ENCODE results near the gene STAT1. TPM values are rescaled to one million over a fixed set of nuclear protein-coding genes. Genes with fewer than 3 reads are reported as not detected.

Gene STAT1
- total RNA-seq, 1 experiment from 2014 or later: 108 TPM

DNA sequence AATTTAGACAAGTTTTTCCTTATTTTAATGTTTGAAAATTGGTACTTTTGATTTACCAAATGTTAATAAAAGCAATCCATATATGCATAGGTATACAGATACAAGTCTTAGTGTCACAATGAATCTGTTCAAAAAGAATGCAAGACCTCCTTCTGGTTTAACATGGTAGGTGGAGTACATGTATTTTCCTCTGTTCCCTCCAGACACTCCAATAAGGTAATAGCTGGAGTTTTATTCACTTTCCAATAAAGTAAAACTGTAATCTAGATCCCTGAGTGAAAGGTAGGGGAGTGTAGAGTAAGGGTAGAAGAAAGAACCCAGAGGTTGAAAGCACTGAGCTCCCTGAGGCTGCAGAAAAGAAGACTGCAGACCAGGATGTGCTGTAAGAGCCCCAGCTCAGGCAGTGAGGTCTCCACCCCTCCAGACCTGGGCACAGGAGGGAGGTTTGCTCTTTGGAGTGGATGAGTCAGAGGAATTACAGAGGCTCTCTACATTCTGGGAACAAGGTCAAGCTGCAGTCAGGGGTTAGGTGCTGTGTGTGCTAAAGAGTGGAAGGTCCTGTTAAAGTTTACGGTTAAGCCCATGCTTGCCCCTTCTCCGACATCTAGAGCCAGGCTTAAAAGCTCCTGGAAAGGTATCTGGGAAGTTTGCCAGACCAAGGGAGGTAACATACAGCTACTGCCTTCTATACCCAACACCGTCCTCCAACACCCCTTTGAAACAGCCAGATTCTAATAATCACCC, 27.6 kb upstream of the STAT1 start:
- Histone ChIP-seq H3K36me3 (no peaks in the 10 kb centered on the region), H3K4me3 (no peak overlapping the region), H3K4me1 (replicated peaks) (peaks cover 73% of the 10 kb centered on the region), H3K27ac (peak overlapping the region; percentile 10; the same call in 1 of the 2 replicates), H3K27me3 (replicated peaks) (no peaks in the 10 kb centered on the region), H3K9me3 (replicated peaks) (peaks cover 6% of the 10 kb centered on the region)
- peak; percentile 64 to 68 for DNase-seq (ENCODE audit: low read depth in 1 of 2, low spot score in 2 of 2)

DNA sequence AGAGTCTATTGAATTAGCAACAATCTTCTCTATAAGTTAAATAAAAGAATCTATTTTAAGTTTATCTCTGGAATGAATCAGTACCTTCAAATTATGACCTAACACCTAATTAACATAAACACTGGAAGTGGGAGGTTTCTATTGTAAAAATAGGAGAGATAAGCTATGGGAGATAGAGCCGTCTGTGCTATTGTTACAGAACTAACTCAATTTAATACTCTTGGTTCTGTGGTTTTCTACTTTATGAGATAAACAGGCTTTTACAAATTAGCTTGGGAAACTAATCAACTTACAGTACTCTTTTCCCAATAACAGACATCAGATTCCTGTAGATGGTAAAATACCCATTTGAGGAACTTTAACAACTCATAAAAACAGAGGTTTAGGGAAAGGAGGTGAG, 25.6 kb upstream of the STAT1 start:
- Histone ChIP-seq H3K4me3 (no peak overlapping the region), H3K27ac (peak overlapping the region; percentile 83; the same call in 1 of the 2 replicates), H3K27me3 (replicated peaks) (no peaks in the 10 kb centered on the region), H3K4me1 (replicated peaks) (peaks cover 57% of the 10 kb centered on the region), H3K36me3 (no peaks in the 10 kb centered on the region), H3K9me3 (replicated peaks) (peaks cover 6% of the 10 kb centered on the region)
- no peak for DNase-seq (ENCODE audit: low read depth in 1 of 2, low spot score in 2 of 2)

DNA sequence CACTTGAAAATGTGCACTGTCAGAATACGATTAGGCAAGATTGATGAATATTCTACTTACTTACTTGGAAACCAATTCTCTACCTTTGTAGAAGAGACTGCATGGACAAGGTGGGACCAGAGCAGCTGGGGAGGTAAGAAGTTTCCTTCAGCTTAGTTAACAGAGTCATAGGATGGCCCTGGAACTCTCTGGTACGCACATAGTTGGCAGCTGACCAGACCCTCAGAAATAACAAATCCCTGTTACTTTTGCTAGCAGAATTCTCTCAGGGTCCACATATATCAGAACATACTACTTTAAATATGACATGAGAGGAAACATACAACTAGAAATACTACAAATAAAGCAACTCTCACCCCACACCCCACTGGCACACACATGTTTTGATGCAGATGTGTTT, 24.8 kb upstream of the STAT1 start:
- H3K36me3 ChIP-seq: no peaks in the 10 kb centered on the region
- no peaks in the 10 kb centered on the region; the same call in 1 of the 2 replicates for H3K9me3 ChIP-seq (replicated peaks)
- H3K27me3 ChIP-seq (replicated peaks): no peaks in the 10 kb centered on the region
- DNase-seq (ENCODE audit: low read depth in 1 of 2, low spot score in 2 of 2): no peak
- peak overlapping the region; percentile 83 for H3K27ac ChIP-seq
- H3K4me3 ChIP-seq: no peak overlapping the region
- H3K4me1 ChIP-seq (replicated peaks): peaks cover 54% of the 10 kb centered on the region

DNA sequence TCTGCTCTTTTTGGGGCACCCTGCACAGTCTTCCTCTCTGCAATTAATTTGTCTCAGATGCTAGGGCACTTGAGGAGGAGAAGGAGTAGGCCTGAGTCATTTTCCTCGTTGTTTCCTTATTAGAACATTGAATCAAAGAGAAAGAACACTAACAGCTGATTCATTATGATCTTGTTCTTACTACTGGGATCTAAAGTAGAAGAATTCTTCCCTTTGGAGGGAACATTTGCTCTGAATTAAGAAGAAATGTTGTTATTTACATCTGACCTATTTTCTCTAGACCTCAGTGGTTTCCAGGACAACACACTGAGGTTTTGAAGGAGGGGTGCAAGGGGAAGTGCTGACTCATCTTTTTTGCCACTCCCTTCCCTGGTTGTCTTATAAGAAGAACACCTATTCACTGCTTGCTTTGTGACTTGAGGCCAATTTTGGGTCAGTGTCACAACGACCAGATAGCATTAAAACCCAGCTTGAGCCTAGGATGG, 24.3 kb upstream of the STAT1 start:
- peak; percentile 73 to 87 for DNase-seq (ENCODE audit: low read depth in 1 of 2, low spot score in 2 of 2)
- peak overlapping the region; percentile 83 for H3K27ac ChIP-seq
- H3K4me3 ChIP-seq: no peak overlapping the region
- no peaks in the 10 kb centered on the region for H3K36me3 ChIP-seq
- peaks cover 53% of the 10 kb centered on the region for H3K4me1 ChIP-seq (replicated peaks)
- no peaks in the 10 kb centered on the region for H3K27me3 ChIP-seq (replicated peaks)
- H3K9me3 ChIP-seq (replicated peaks): no peaks in the 10 kb centered on the region; the same call in 1 of the 2 replicates

DNA sequence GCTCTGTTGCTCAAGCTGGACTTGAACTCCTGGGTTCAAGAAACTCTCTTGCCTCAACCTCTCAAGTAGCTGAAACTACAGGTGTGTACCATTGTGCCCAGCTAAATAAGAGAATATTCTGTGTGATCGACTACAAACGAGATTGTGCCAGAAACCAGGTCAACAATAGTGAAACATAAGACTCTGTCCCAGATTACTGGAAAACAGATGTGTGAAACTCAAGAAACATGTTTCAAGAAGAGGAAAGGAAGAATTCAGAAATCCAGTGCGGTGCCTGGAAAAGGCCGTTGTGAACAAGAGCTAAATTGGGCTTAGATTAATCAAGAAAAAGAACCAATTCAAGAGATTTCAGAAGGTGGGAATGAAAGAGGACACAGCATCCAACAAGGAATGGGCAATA, 23.4 kb upstream of the STAT1 start:
- Histone ChIP-seq H3K27ac (peak overlapping the region; percentile 83), H3K27me3 (replicated peaks) (no peaks in the 10 kb centered on the region), H3K4me1 (replicated peaks) (peaks cover 59% of the 10 kb centered on the region), H3K9me3 (replicated peaks) (no peaks in the 10 kb centered on the region; the same call in 1 of the 2 replicates), H3K4me3 (no peak overlapping the region), H3K36me3 (no peaks in the 10 kb centered on the region)
- no peak for DNase-seq (ENCODE audit: low read depth in 1 of 2, low spot score in 2 of 2)

DNA sequence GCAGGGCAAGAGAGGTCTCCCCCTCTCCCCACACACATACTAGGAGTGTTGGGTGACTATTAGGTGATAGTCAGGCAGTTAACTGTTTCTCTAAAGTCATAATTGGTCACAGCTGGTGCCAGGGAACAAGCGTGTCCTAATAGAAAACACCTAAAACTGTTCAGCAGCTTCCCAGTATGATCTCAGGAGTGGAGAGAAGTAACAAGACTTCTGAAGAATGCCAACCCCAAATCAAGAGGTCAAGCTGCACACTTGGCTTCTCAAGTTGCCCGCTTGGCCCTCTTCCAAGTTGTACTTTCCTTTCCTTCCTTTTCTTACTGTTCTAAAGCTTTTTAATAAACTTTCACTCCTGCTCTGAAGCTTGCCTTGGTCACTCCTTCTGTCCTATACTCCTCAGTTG, 22.4 kb upstream of the STAT1 start:
- Histone ChIP-seq H3K27me3 (replicated peaks) (no peaks in the 10 kb centered on the region), H3K27ac (no peak overlapping the region), H3K36me3 (no peaks in the 10 kb centered on the region), H3K4me3 (no peak overlapping the region), H3K4me1 (replicated peaks) (peaks cover 59% of the 10 kb centered on the region), H3K9me3 (replicated peaks) (no peaks in the 10 kb centered on the region; the same call in 1 of the 2 replicates)
- DNase-seq (ENCODE audit: low read depth in 1 of 2, low spot score in 2 of 2): no peak

DNA sequence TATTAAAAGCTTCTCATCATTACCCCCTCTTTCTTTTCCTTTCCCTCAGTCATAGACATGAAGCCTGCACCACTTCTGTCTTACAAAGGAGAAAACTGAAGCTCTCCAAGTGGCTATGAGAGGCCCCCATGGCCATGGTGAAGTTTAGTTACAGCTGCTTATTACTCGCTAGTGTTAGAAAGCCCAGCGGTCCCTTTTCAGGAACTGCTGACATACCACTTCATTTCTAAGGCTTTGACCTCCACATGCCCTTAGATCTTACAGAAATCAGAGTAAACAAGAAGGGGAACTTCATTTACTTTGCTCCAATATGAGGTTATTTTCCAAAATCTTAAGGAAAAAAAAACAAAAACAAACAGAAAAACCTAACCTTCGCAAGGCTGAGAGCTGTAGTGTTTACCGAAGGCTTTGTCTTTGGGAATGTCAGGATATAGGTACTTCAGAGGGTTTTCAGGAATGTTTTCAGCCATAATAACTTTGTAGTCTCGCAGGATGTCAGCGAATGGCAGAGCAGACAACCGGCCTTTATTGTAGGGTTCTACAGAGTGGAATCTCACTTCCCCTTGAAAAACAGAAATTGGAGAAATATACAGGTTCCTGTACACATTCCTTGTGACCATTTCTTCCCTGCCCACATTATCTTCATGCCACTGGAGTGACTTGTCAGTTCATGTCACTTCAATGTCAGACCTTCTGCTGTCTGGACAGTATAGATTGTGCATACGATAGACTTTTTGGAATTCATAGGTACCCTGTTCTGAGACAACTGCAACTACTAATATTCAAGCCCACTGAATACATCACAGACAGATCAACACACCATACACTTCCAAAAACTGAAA, 18.8 kb upstream of the STAT1 start:
- Histone ChIP-seq H3K36me3 (no peaks in the 10 kb centered on the region), H3K4me3 (no peak overlapping the region), H3K27ac (peak overlapping the region; percentile 80), H3K4me1 (replicated peaks) (peaks cover 41% of the 10 kb centered on the region), H3K9me3 (replicated peaks) (no peaks in the 10 kb centered on the region), H3K27me3 (replicated peaks) (no peaks in the 10 kb centered on the region)
- peak in 1 of 2 experiments; percentile 78 for DNase-seq (ENCODE audit: low read depth in 1 of 2, low spot score in 2 of 2)

DNA sequence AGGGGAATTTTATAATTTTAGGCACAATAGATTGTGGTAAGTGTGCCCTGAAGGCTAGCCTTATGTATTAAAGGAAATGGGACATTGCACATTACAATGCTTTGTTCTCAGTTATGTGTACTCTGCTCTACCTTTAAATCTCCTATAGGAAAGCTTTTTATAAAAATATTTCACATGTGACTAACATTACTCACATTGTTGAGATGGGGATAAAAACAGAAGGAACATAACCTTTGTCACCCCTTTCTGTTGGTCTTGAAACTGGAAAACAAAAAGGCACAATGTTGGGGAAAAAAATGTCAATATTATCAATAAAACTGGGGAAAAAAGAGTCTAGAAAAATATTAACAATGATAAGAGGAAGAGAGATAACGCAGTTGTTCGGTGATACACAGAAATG, 17.3 kb upstream of the STAT1 start:
- Histone ChIP-seq H3K27me3 (replicated peaks) (no peaks in the 10 kb centered on the region), H3K4me3 (no peak overlapping the region), H3K4me1 (replicated peaks) (peaks cover 30% of the 10 kb centered on the region), H3K27ac (no peak overlapping the region), H3K9me3 (replicated peaks) (no peaks in the 10 kb centered on the region), H3K36me3 (no peaks in the 10 kb centered on the region)
- DNase-seq (ENCODE audit: low read depth in 1 of 2, low spot score in 2 of 2): no peak

DNA sequence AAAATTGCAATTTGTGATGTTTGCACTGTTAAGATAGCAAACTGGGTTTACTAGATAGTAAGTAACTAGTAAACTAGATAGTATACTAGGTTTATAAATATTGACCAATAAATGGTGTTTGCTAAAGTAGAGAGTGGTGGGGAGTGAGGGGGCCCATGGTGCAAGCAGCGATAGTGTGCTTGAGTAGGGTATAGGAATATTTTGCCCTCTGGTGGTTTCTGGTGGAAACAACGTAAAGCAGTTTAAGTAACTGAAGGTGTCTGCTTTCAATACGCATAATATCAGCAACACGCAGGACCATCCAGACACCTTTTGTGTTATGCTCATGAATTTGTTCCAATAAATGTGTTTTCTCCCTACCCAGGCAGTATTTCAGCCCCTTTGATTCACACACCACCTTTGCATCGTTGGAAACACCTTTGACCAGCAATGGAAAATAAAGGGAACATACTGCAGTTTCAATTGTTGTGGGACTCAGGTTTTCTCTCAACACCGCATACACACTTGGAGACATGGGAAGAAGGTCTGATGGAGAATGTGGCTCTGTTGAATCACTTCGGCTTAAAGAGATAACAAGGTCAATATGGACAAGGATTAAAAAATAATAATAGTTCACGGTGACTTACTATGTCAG, 16.7 kb upstream of the STAT1 start:
- Histone ChIP-seq H3K4me1 (replicated peaks) (peaks cover 30% of the 10 kb centered on the region), H3K27me3 (replicated peaks) (no peaks in the 10 kb centered on the region), H3K36me3 (no peaks in the 10 kb centered on the region), H3K9me3 (replicated peaks) (no peaks in the 10 kb centered on the region), H3K4me3 (no peak overlapping the region), H3K27ac (no peak overlapping the region)
- DNase-seq (ENCODE audit: low read depth in 1 of 2, low spot score in 2 of 2): no peak

DNA sequence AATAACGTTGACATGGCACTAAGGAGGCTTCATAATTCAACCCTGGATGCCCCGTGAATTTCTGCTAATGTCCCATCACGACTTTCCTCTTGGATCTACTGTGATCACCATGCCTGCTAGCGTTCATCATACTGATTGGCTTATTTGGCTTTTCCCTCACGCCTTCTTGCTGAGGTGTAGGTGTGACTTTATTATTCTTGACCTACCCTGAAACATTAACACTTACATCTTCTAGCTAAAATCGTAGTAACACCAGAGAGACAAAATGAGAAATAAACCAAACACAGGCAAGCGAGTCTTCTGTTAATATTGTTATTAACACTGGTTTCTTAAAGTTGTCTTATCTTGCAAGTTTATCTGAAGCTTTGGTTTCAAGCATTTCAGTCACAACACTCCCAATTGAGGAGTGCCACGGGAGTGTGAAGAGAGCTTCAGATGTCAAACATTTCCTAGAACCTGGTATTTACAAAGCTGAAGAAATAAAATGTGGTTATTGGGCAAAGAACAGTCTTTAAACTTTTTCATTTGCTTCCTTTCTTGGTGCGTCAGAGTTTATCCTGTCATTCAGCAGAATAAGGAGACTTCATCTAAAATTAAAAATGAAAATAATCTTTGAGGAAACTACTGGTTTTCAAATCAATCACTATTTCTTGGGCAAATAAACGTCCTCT, 15.4 kb upstream of the STAT1 start:
- H3K27ac ChIP-seq: no peak overlapping the region
- H3K27me3 ChIP-seq (replicated peaks): no peaks in the 10 kb centered on the region
- peaks cover 30% of the 10 kb centered on the region for H3K4me1 ChIP-seq (replicated peaks)
- DNase-seq (ENCODE audit: low read depth in 1 of 2, low spot score in 2 of 2): no peak
- no peaks in the 10 kb centered on the region for H3K36me3 ChIP-seq
- H3K9me3 ChIP-seq (replicated peaks): no peaks in the 10 kb centered on the region
- no peak overlapping the region for H3K4me3 ChIP-seq

DNA sequence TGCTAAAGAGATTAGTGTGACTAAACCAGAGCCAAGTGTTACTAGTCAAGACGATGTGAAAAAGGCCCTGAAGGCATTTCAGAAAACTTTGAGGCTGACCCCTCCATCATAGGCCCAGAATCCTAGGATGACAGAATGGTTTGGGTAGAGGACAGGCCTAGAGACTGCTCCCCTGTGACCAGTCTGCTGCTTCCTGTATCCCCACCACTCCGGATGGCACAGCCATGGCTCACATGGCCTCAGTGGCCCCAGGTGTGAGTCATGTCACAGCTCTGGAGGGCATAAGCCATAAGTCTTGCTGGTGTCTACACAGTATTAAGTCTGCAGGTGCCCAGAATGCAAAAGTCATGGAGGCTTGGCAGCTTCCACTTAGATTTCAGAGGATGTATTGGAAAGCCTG, 12.4 kb upstream of the STAT1 start:
- Histone ChIP-seq H3K27me3 (replicated peaks) (no peaks in the 10 kb centered on the region), H3K27ac (no peak overlapping the region), H3K36me3 (no peaks in the 10 kb centered on the region), H3K9me3 (replicated peaks) (no peaks in the 10 kb centered on the region), H3K4me3 (no peak overlapping the region), H3K4me1 (replicated peaks) (peaks cover 24% of the 10 kb centered on the region)
- no peak for DNase-seq (ENCODE audit: low read depth in 1 of 2, low spot score in 2 of 2)

DNA sequence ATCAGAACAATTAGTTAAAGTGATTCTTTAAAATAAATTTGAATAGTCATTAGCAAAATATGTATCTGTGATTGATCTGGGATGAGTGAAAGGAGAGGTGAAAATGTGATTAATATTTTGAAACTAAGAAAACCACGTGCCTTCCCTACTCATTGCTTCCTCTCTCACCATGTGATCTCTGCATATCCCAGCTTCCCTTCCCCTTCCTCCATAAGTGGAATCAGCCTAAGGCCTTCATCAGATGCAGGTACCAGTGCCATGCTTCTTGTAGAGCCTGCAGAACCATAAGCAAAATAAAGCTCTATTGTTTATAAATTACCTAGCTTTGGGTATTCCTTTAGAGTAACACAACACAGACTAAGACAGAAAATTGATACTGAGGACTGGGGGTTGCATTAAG, 11.2 kb upstream of the STAT1 start:
- H3K27me3 ChIP-seq (replicated peaks): no peaks in the 10 kb centered on the region
- no peak overlapping the region for H3K27ac ChIP-seq
- no peaks in the 10 kb centered on the region for H3K9me3 ChIP-seq (replicated peaks)
- no peak for DNase-seq (ENCODE audit: low read depth in 1 of 2, low spot score in 2 of 2)
- no peak overlapping the region for H3K4me3 ChIP-seq
- H3K36me3 ChIP-seq: no peaks in the 10 kb centered on the region
- H3K4me1 ChIP-seq (replicated peaks): peaks cover 25% of the 10 kb centered on the region

DNA sequence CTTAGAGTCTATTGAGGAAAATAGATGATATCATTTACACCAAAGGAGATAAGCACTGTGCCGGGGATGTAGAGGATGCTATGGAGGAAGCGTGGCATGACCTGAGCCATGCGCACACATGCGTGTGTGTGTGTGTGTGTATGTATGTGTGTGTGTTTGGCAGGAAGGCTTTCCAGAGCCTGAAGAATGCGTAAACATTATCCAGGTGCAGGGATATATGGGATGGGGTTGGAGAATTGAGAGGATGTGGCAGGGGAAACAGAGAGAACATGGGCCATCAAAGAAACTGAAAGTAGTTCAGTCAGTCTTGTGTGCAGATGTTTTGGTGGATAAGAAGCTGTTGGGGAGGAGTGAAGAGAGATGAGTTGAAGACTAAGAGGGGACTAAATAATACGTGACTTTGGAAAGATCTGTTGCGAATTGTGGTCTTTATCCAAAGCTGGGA, 9.3 kb upstream of the STAT1 start:
- Histone ChIP-seq H3K27me3 (replicated peaks) (no peaks in the 10 kb centered on the region), H3K27ac (no peak overlapping the region), H3K9me3 (replicated peaks) (no peaks in the 10 kb centered on the region), H3K4me3 (no peak overlapping the region), H3K36me3 (no peaks in the 10 kb centered on the region), H3K4me1 (replicated peaks) (peaks cover 38% of the 10 kb centered on the region)
- DNase-seq (ENCODE audit: low read depth in 1 of 2, low spot score in 2 of 2): no peak
